IMR-90 (cell line): ENCODE data around the gene NKG7. TPM values are rescaled to one million over a fixed set of nuclear protein-coding genes. Genes with fewer than 3 reads are reported as not detected.

ENCODE experiments used
- ATAC-seq: fragments of 200-7000 bp; cut with Tn5 transposase; 2 replicates; pipeline ENCODE4 v1.9.1; 2020; ENCODE audit warnings: low read depth, mild to moderate bottlenecking, moderate library complexity
- BruUV-seq: library from RNA; stranded (reverse); fragments of 400-500 nt; replicated peaks from 2 replicates; lab custom pipeline; 2021; lab: Mats Ljungman, UMichigan
- CTCF ChIA-PET: fragments of 300-600 bp; formaldehyde crosslinking; extraction: SDS; loops from one replicate; lab custom pipeline; 2021; ENCODE audit warnings: antibody characterized with exemption; lab: Yijun Ruan, JAX
- POLR2A ChIA-PET: fragments of 300-600 bp; sonication (Branson Sonifier 250); formaldehyde crosslinking; loops from one replicate; lab custom pipeline; 2022; ENCODE audit warnings: antibody characterized with exemption; ENCODE audit not compliant: unreplicated experiment; lab: Charles Lee
- DNase-seq: peaks from one replicate; pipeline ENCODE4 v3.0.0; 2013
- H2AFZ ChIP-seq: replicated peaks from 2 replicates; pipeline ENCODE3; 2013; ENCODE audit warnings: low read length, mild to moderate bottlenecking; ENCODE audit not compliant: poor library complexity
- H2AK5ac ChIP-seq: 2 replicates; pipeline ENCODE4 v1.6.1; 2013; ENCODE audit warnings: low read depth, low read length, inconsistent platforms
- H2AK9ac ChIP-seq: replicated peaks from 2 replicates; pipeline ENCODE3; 2013; ENCODE audit warnings: mild to moderate bottlenecking, low read depth, low read length, moderate library complexity; ENCODE audit not compliant: poor library complexity
- H2BK120ac ChIP-seq: 2 replicates; pipeline ENCODE4 v1.6.1; 2013; ENCODE audit warnings: low read depth, low read length, inconsistent platforms
- H2BK15ac ChIP-seq: 3 replicates; pipeline ENCODE4 v1.6.1; 2013; ENCODE audit warnings: low read depth, low read length, inconsistent platforms
- H2BK20ac ChIP-seq: 2 replicates; pipeline ENCODE4 v1.6.1; 2013; ENCODE audit warnings: low read depth, mild to moderate bottlenecking, inconsistent platforms, low read length, moderate library complexity
- H2BK5ac ChIP-seq: 2 replicates; pipeline ENCODE4 v1.6.1; 2013; ENCODE audit warnings: mild to moderate bottlenecking, low read depth, low read length, inconsistent platforms; ENCODE audit not compliant: poor library complexity, severe bottlenecking
- H3K14ac ChIP-seq: replicated peaks from 2 replicates; pipeline ENCODE4 v1.6.1; 2013; ENCODE audit warnings: low read depth, low read length, inconsistent platforms
- H3K18ac ChIP-seq: 2 replicates; pipeline ENCODE4 v1.6.1; 2013; ENCODE audit warnings: low read depth, low read length, control low read depth
- H3K23ac ChIP-seq: 2 replicates; pipeline ENCODE4 v1.6.1; 2013; ENCODE audit warnings: low read depth, low read length, inconsistent platforms
- H3K27ac ChIP-seq: 2 replicates; pipeline ENCODE4 v1.5.1; 2013; ENCODE audit warnings: mild to moderate bottlenecking, control low read depth, low read length; ENCODE audit not compliant: insufficient read depth
- H3K27me3 ChIP-seq: 2 replicates; pipeline ENCODE4 v1.6.1; 2013; ENCODE audit warnings: low read length; ENCODE audit not compliant: control insufficient read depth, insufficient read depth
- H3K36me3 ChIP-seq: 2 replicates; pipeline ENCODE4 v1.6.1; 2013; ENCODE audit warnings: low read length, mixed read lengths; ENCODE audit not compliant: control insufficient read depth, insufficient read depth
- H3K4ac ChIP-seq: 2 replicates; pipeline ENCODE4 v1.6.1; 2013; ENCODE audit warnings: low read depth, low read length, inconsistent platforms
- H3K4me1 ChIP-seq: 2 replicates; pipeline ENCODE4 v1.6.1; 2013; ENCODE audit warnings: low read length, mixed read lengths; ENCODE audit not compliant: control insufficient read depth, insufficient read depth
- H3K4me2 ChIP-seq: 2 replicates; pipeline ENCODE4 v1.6.1; 2013; ENCODE audit warnings: low read depth, mild to moderate bottlenecking, control low read depth, low read length, moderate library complexity
- H3K4me3 ChIP-seq: 2 replicates; pipeline ENCODE4 v1.5.1; 2013; ENCODE audit warnings: low read depth, mild to moderate bottlenecking, control low read depth, low read length, moderate library complexity; ENCODE audit not compliant: insufficient read depth
- H3K56ac ChIP-seq: 2 replicates; pipeline ENCODE4 v1.6.1; 2013; ENCODE audit warnings: low read length, inconsistent platforms; ENCODE audit not compliant: insufficient read depth; ENCODE audit errors: extremely low read depth
- H3K79me1 ChIP-seq, 2 experiments: 2 replicates each; pipeline ENCODE4 v1.6.1; 2013; ENCODE audit warnings: low read length in 2 of 2, inconsistent platforms in 1 of 2, low read depth in 1 of 2
- H3K9ac ChIP-seq: 2 replicates; pipeline ENCODE4 v1.6.1; 2013; ENCODE audit warnings: low read depth, low read length, control low read depth
- H3K9me1 ChIP-seq: 2 replicates; pipeline ENCODE4 v1.6.1; 2013; ENCODE audit warnings: low read length, inconsistent platforms; ENCODE audit not compliant: insufficient read depth
- H3K9me3 ChIP-seq: 2 replicates; pipeline ENCODE4 v1.6.1; 2013; ENCODE audit warnings: low read length; ENCODE audit not compliant: control insufficient read depth, insufficient read depth
- H4K20me1 ChIP-seq: 2 replicates; pipeline ENCODE4 v1.6.1; 2013; ENCODE audit warnings: low read length, inconsistent platforms; ENCODE audit not compliant: insufficient read depth
- H4K5ac ChIP-seq: 2 replicates; pipeline ENCODE4 v1.6.1; 2013; ENCODE audit warnings: mild to moderate bottlenecking, low read depth, low read length, control low read depth
- H4K8ac ChIP-seq, 2 experiments: 2 replicates each; pipeline ENCODE4 v1.6.1; 2013; ENCODE audit warnings: low read depth in 2 of 2, low read length in 2 of 2, control low read depth in 1 of 2, inconsistent platforms in 1 of 2
- H4K91ac ChIP-seq: 2 replicates; pipeline ENCODE4 v1.6.1; 2013; ENCODE audit warnings: low read depth, low read length, inconsistent platforms; ENCODE audit not compliant: insufficient read depth
- BHLHE40 ChIP-seq: fragments of 150-350 bp; IDR thresholded peaks from 2 replicates; pipeline ENCODE4 v1.6.1; 2016; ENCODE audit warnings: mild to moderate bottlenecking, low read depth, low read length
- CEBPB ChIP-seq: IDR thresholded peaks from 2 replicates; pipeline ENCODE4 v1.6.1; 2012; ENCODE audit warnings: low read depth, low read length, improper control_type of control experiment
- CHD1 ChIP-seq: IDR thresholded peaks from 2 replicates; pipeline ENCODE4 v1.6.1; 2012; ENCODE audit warnings: low read depth, low read length, improper control_type of control experiment
- FOS ChIP-seq: fragments of 150-350 bp; IDR thresholded peaks from 2 replicates; pipeline ENCODE4 v1.6.1; 2016; ENCODE audit warnings: low read depth, low read length
- MAFK ChIP-seq: IDR thresholded peaks from 2 replicates; pipeline ENCODE4 v1.6.1; 2012; ENCODE audit warnings: low read depth, low read length, improper control_type of control experiment
- MAZ ChIP-seq: IDR thresholded peaks from 2 replicates; pipeline ENCODE4 v1.6.1; 2012; ENCODE audit warnings: low read depth, mild to moderate bottlenecking, low read length, improper control_type of control experiment, moderate library complexity, borderline replicate concordance
- MXI1 ChIP-seq: IDR thresholded peaks from 2 replicates; pipeline ENCODE4 v1.6.1; 2012; ENCODE audit warnings: low read depth, mild to moderate bottlenecking, low read length, moderate library complexity, borderline replicate concordance
- NFE2L2 ChIP-seq: fragments of 150-350 bp; IDR thresholded peaks from 2 replicates; pipeline ENCODE4 v1.6.1; 2016; ENCODE audit warnings: low read depth, mild to moderate bottlenecking, low read length
- POLR2A ChIP-seq: IDR thresholded peaks from 2 replicates; pipeline ENCODE4 v1.6.1; 2012; ENCODE audit warnings: mild to moderate bottlenecking, low read depth, low read length
- RAD21 ChIP-seq: IDR thresholded peaks from 2 replicates; pipeline ENCODE4 v1.6.1; 2012; ENCODE audit warnings: low read length, improper control_type of control experiment
- RCOR1 ChIP-seq: IDR thresholded peaks from 2 replicates; pipeline ENCODE4 v1.6.1; 2012; ENCODE audit warnings: mild to moderate bottlenecking, low read length, improper control_type of control experiment; ENCODE audit not compliant: insufficient replicate concordance
- RFX5 ChIP-seq: IDR thresholded peaks from 2 replicates; pipeline ENCODE4 v1.8.0; 2012; ENCODE audit warnings: low read depth, mild to moderate bottlenecking, low read length, moderate library complexity
- SMC3 ChIP-seq: fragments of 150-350 bp; IDR thresholded peaks from 2 replicates; pipeline ENCODE4 v1.6.1; 2016; ENCODE audit warnings: low read depth, mild to moderate bottlenecking, antibody characterized with exemption, low read length, moderate library complexity
- WGBS, 2 experiments: methylation state at CpG; one replicate each; pipeline versions ENCODE4 v1.1.5 to v1.1.7; 2013; ENCODE audit warnings: missing lambda C conversion rate in 2 of 2; ENCODE audit not compliant: insufficient read length in 1 of 2; ENCODE audit errors: extremely low coverage in 2 of 2; 5-methylcytosine and 5-hydroxymethylcytosine counted together
- dilution Hi-C: fragments of 300-500 bp; cut with HindIII; formaldehyde crosslinking; loops from one replicate; pipeline ENCODE4 v1.14.3; 2018; ENCODE audit warnings: low sequenced_read_pairs; ENCODE audit not compliant: unreplicated experiment
- in situ Hi-C: fragments of 300-500 bp; cut with MboI; formaldehyde crosslinking; loops from 3 replicates; pipeline ENCODE4 v1.14.3; 2019; ENCODE audit warnings: low sequenced_read_pairs, inconsistent platforms, mixed read lengths
- intact Hi-C: fragments of 100-400 bp; cut with micrococcal nuclease; formaldehyde crosslinking; loops from 2 replicates; pipeline ENCODE4 v1.10.0; 2022
- polyA plus RNA-seq, 3 experiments: library from polyadenylated mRNA; depleted of rRNA; stranded (reverse); fragments of >200 nt; gene quantifications; 2 replicates each; pipeline ENCODE4 v1.2.3, GENCODE V29; 2012; ENCODE audit warnings: low replicate concordance in 1 of 3
- total RNA-seq: library from RNA; depleted of rRNA; stranded (reverse); fragments of >200 nt; gene quantifications from 2 replicates; pipeline ENCODE4 v1.2.3, GENCODE V29; 2012
- TF ChIP-seq, protein P1 (sequence below): fragments of 150-350 bp; IDR thresholded peaks from 2 replicates; pipeline ENCODE4 v1.6.1; 2017; ENCODE audit warnings: mild to moderate bottlenecking, antibody characterized with exemption, low read length, low read depth
- TF ChIP-seq, protein P2 (sequence below): conservative IDR thresholded peaks from 2 replicates; pipeline ENCODE4 v1.5.1; 2012; ENCODE audit warnings: mild to moderate bottlenecking, low read depth, low read length, improper control_type of control experiment
- TF ChIP-seq, protein P3 (sequence below): fragments of 150-350 bp; IDR thresholded peaks from 2 replicates; pipeline ENCODE4 v1.6.1; 2016; ENCODE audit warnings: low read depth, mild to moderate bottlenecking, low read length, moderate library complexity, borderline replicate concordance

Gene NKG7
- total and polyA plus RNA-seq, 2 of the 4 experiments (the other 2 are of a cell fraction): not detected

DNA sequence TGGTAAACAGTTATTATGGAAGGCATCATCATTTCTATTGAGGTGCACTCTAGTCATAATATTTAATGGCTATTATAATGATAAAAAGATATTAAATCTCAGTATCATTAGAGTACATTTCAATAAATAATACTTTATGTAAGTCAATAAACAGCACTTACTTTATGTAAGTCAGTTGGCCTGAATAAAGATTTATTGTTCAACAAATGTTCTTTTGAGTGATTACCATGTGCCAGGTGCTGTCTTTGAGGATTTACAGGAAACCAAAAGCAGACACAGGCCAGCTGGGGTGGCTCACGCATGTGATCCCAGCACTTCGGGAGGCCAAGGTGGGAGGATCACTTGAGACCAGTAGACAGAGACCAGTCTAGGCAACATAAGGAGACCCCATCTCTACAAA lies 5.0 kb upstream of the NKG7 start:
- Histone ChIP-seq H4K91ac (no peak overlapping the region), H3K27ac (no peak overlapping the region), H3K36me3 (no peaks in the 10 kb centered on the region), H3K27me3 (peaks cover 2% of the 10 kb centered on the region; the same call in 1 of the 2 replicates), H2BK120ac (no peak overlapping the region), H2BK5ac (no peak overlapping the region), H3K14ac (no peak overlapping the region), H2AK5ac (no peak overlapping the region), H2AFZ (no peak overlapping the region), H3K4me2 (no peak overlapping the region), H2BK15ac (no peak overlapping the region), H3K18ac (no peak overlapping the region), H4K5ac (no peak overlapping the region), H4K20me1 (no peaks in the 10 kb centered on the region), H3K23ac (no peak overlapping the region), H3K9me1 (no peaks in the 10 kb centered on the region), H3K4ac (no peak overlapping the region), H3K56ac (no peak overlapping the region), H3K9me3 (no peaks in the 10 kb centered on the region), H4K8ac (no peak overlapping the region), H3K4me3 (no peak overlapping the region), H3K9ac (no peak overlapping the region), H3K4me1 (no peaks in the 10 kb centered on the region), H2BK20ac (no peak overlapping the region), H3K79me1 (no peaks in the 10 kb centered on the region), H2AK9ac (no peak overlapping the region)
- in situ Hi-C loops: no loop called here
- POLR2A ChIA-PET: no interaction called here
- no peak for ATAC-seq
- dilution Hi-C loops: no loop called here
- intact Hi-C loops: no loop called here
- no CpG with 5 or more reads among the region's 2 CpGs for WGBS, 2 experiments
- DNase-seq: no peak
- no TSS peak for BruUV-seq
- CTCF ChIA-PET: no interaction called here
- TF ChIP-seq, protein P1, sequence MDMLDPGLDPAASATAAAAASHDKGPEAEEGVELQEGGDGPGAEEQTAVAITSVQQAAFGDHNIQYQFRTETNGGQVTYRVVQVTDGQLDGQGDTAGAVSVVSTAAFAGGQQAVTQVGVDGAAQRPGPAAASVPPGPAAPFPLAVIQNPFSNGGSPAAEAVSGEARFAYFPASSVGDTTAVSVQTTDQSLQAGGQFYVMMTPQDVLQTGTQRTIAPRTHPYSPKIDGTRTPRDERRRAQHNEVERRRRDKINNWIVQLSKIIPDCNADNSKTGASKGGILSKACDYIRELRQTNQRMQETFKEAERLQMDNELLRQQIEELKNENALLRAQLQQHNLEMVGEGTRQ: no peak
- no peak for TF ChIP-seq MAZ
- TF ChIP-seq MAFK: no peak
- TF ChIP-seq NFE2L2: no peak
- TF ChIP-seq FOS: no peak
- TF ChIP-seq, protein P2, sequence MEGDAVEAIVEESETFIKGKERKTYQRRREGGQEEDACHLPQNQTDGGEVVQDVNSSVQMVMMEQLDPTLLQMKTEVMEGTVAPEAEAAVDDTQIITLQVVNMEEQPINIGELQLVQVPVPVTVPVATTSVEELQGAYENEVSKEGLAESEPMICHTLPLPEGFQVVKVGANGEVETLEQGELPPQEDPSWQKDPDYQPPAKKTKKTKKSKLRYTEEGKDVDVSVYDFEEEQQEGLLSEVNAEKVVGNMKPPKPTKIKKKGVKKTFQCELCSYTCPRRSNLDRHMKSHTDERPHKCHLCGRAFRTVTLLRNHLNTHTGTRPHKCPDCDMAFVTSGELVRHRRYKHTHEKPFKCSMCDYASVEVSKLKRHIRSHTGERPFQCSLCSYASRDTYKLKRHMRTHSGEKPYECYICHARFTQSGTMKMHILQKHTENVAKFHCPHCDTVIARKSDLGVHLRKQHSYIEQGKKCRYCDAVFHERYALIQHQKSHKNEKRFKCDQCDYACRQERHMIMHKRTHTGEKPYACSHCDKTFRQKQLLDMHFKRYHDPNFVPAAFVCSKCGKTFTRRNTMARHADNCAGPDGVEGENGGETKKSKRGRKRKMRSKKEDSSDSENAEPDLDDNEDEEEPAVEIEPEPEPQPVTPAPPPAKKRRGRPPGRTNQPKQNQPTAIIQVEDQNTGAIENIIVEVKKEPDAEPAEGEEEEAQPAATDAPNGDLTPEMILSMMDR: no peak
- no peak for TF ChIP-seq MXI1
- TF ChIP-seq SMC3: no peak
- no peak for TF ChIP-seq RCOR1
- TF ChIP-seq, protein P3, sequence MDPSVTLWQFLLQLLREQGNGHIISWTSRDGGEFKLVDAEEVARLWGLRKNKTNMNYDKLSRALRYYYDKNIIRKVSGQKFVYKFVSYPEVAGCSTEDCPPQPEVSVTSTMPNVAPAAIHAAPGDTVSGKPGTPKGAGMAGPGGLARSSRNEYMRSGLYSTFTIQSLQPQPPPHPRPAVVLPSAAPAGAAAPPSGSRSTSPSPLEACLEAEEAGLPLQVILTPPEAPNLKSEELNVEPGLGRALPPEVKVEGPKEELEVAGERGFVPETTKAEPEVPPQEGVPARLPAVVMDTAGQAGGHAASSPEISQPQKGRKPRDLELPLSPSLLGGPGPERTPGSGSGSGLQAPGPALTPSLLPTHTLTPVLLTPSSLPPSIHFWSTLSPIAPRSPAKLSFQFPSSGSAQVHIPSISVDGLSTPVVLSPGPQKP: no peak
- TF ChIP-seq CHD1: no peak
- no peak for TF ChIP-seq RAD21
- TF ChIP-seq CEBPB: no peak
- no peak for TF ChIP-seq BHLHE40
- no peak for TF ChIP-seq RFX5
- TF ChIP-seq POLR2A: no peak
